Smooth muscle cell (in vitro differentiated cells): Measurements from ENCODE around the gene AOPEP. TPM values are rescaled to one million over a fixed set of nuclear protein-coding genes. Genes with fewer than 3 reads are reported as not detected.

Experiments used
- DNase-seq: peaks from one replicate; lab custom pipeline; 2025; ENCODE audit not compliant: unreplicated experiment; lab: John Stamatoyannopoulos, UW
- H2AFZ ChIP-seq: fragments of 200-600 bp; sonication (generic); 2 replicates; pipeline ENCODE4 v1.6.0; 2016; ENCODE audit warnings: antibody characterized with exemption, low read depth, mild to moderate bottlenecking
- H3F3A ChIP-seq: fragments of 200-600 bp; sonication (generic); 2 replicates; pipeline ENCODE4 v1.6.0; 2017; ENCODE audit warnings: antibody characterized with exemption, low read depth
- H3K27ac ChIP-seq: fragments of 200-600 bp; sonication (generic); 2 replicates; pipeline ENCODE4 v1.5.1; 2016; ENCODE audit warnings: low read depth, mild to moderate bottlenecking
- H3K27me3 ChIP-seq: fragments of 200-600 bp; sonication (generic); 2 replicates; pipeline ENCODE4 v1.6.1; 2016; ENCODE audit warnings: low read depth, mild to moderate bottlenecking
- H3K36me3 ChIP-seq: fragments of 200-600 bp; sonication (generic); 2 replicates; pipeline ENCODE4 v1.5.1; 2016; ENCODE audit warnings: low read depth
- H3K4me1 ChIP-seq: fragments of 200-600 bp; sonication (generic); 2 replicates; pipeline ENCODE4 v1.5.1; 2016; ENCODE audit warnings: low read depth
- H3K4me2 ChIP-seq: fragments of 200-600 bp; sonication (generic); 2 replicates; pipeline ENCODE4 v1.6.0; 2016; ENCODE audit warnings: mild to moderate bottlenecking
- H3K4me3 ChIP-seq: fragments of 200-600 bp; sonication (generic); 2 replicates; pipeline ENCODE4 v1.5.1; 2016; ENCODE audit warnings: mild to moderate bottlenecking
- H3K79me2 ChIP-seq: fragments of 200-600 bp; sonication (generic); 2 replicates; pipeline ENCODE4 v1.6.0; 2016; ENCODE audit warnings: low read depth, mild to moderate bottlenecking
- H3K9ac ChIP-seq: fragments of 200-600 bp; sonication (generic); 2 replicates; pipeline ENCODE4 v1.6.0; 2016; ENCODE audit warnings: low read depth
- H3K9me3 ChIP-seq: fragments of 200-600 bp; sonication (generic); replicated peaks from 2 replicates; pipeline ENCODE4 v1.5.1; 2016; ENCODE audit warnings: low read depth
- H4K20me1 ChIP-seq: fragments of 200-600 bp; sonication (generic); 2 replicates; pipeline ENCODE4 v1.6.0; 2016; ENCODE audit warnings: low read depth
- WGBS: methylation state at CpG from one replicate; pipeline ENCODE4 v1.1.7; 2016; ENCODE audit warnings: low lambda C conversion rate; 5-methylcytosine and 5-hydroxymethylcytosine counted together
- polyA plus RNA-seq: library from polyadenylated mRNA; unstranded; fragments of >200 nt; fragmentation: Nextera tagmentation; extraction: Ambion mirVana; gene quantifications from 2 replicates; pipeline ENCODE4 v1.2.1, GENCODE V29; 2016
- total RNA-seq: library from RNA; depleted of rRNA; stranded (reverse); fragments of >200 nt; gene quantifications from 2 replicates; pipeline ENCODE4 v1.2.3, GENCODE V29; 2014
- TF ChIP-seq, protein P1 (sequence below): fragments of 200-600 bp; sonication (generic); IDR thresholded peaks from 2 replicates; pipeline ENCODE4 v1.5.1; 2017; ENCODE audit warnings: borderline replicate concordance, mild to moderate bottlenecking, antibody characterized with exemption; ENCODE audit not compliant: insufficient read depth, poor library complexity, severe bottlenecking

AOPEP gene
- total and polyA plus RNA-seq, 2 experiments from 2014 or later, result 52.7 to 94.9 TPM

GRCh38 chr9:94945197-94946144 lies 219.0 kb downstream of the AOPEP start:
- peaks cover 20% of the 10 kb centered on the region for H3K4me1 ChIP-seq
- H3K79me2 ChIP-seq, result peaks cover 4% of the 10 kb centered on the region
- H2AFZ ChIP-seq, result no peak overlapping the region

DNA sequence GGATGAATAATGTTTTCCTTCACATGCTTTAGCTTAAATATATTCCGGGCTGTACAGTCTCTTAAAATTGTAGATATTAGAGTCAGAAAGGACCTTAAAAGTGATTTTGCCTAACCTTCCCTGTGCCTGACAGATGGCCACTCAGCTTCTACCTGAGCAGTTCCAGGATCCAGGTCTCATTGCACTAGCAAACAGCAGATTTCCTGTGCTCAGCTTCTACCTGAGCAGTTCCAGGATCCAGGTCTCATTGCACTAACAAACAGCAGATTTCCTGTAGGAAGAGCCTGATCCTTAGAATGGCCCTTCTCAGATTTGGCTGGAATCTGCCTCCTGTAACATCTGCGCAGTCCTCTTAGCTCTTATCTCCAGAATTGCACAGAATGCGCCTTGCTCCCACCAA lies 219.8 kb downstream of the AOPEP start:
- WGBS, result 72% methylated on average over 3 of the region's 3 CpGs
- TF ChIP-seq, protein P1, sequence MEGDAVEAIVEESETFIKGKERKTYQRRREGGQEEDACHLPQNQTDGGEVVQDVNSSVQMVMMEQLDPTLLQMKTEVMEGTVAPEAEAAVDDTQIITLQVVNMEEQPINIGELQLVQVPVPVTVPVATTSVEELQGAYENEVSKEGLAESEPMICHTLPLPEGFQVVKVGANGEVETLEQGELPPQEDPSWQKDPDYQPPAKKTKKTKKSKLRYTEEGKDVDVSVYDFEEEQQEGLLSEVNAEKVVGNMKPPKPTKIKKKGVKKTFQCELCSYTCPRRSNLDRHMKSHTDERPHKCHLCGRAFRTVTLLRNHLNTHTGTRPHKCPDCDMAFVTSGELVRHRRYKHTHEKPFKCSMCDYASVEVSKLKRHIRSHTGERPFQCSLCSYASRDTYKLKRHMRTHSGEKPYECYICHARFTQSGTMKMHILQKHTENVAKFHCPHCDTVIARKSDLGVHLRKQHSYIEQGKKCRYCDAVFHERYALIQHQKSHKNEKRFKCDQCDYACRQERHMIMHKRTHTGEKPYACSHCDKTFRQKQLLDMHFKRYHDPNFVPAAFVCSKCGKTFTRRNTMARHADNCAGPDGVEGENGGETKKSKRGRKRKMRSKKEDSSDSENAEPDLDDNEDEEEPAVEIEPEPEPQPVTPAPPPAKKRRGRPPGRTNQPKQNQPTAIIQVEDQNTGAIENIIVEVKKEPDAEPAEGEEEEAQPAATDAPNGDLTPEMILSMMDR, result no peak
- Histone ChIP-seq H3K4me2 (peak overlapping the region; percentile 50), H3K4me1 (peaks cover 25% of the 10 kb centered on the region), H3K27ac (peak overlapping the region; percentile 88), H3K79me2 (peaks cover 4% of the 10 kb centered on the region), H3K9ac (peak overlapping the region; percentile 44), H3K27me3 (no peaks in the 10 kb centered on the region), H4K20me1 (no peaks in the 10 kb centered on the region), H3K4me3 (no peak overlapping the region), H3K9me3 (no peaks in the 10 kb centered on the region), H2AFZ (no peak overlapping the region), H3K36me3 (no peaks in the 10 kb centered on the region), H3F3A (peaks cover 23% of the 10 kb centered on the region)
- no peak for DNase-seq

More at GRCh38 chr9:94945197-94946144, 219.0 kb downstream of the AOPEP start:
- Histone ChIP-seq H4K20me1 (no peaks in the 10 kb centered on the region), H3K4me3 (no peak overlapping the region), H3K4me2 (peak overlapping the region; percentile 50), H3K27ac (peak overlapping the region; percentile 88), H3K27me3 (no peaks in the 10 kb centered on the region), H3F3A (peaks cover 23% of the 10 kb centered on the region), H3K9ac (peak overlapping the region; percentile 44), H3K36me3 (no peaks in the 10 kb centered on the region), H3K9me3 (no peaks in the 10 kb centered on the region)
- no peak for DNase-seq
- 38% methylated on average over 14 of the region's 14 CpGs for WGBS
- TF ChIP-seq, protein P1, result no peak

DNA sequence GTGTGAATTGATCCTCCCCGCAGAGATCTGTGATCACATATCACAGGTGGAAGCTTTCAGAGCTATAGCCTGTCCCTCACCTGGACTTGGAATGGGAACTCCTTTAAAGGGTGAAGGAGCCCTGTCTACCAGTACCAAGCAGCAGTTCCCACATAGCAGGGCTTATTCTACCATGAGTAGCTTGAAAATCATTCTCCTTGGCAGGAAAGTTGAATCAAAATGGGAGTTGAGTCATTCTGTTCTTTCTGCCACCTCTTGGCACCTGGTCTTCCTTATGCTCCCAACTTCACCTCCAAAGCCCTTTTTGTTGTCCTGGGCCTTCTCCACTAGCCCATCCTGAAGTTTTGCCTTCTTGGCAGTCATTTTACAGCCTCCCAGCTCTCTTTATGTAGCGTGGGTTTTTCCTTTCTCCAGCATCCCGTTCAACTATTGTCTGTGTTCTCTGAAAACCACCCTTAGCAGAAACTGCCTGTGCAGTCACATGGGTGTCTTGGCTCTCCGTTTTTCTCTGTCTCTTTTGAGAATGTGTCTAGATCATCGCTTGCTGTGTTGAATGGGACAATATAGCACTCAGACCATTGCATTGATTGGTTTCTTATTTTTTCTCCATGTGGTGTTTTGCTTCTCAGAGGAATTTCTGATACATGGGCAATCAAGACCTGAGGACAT lies 222.2 kb downstream of the AOPEP start:
- Histone ChIP-seq H3K36me3 (no peaks in the 10 kb centered on the region), H3K9me3 (no peaks in the 10 kb centered on the region), H2AFZ (no peak overlapping the region), H3K9ac (no peak overlapping the region), H3K27ac (no peak overlapping the region), H3K79me2 (no peaks in the 10 kb centered on the region), H3K4me2 (no peak overlapping the region), H3F3A (peaks cover 35% of the 10 kb centered on the region), H3K27me3 (no peaks in the 10 kb centered on the region), H3K4me3 (no peak overlapping the region), H3K4me1 (peaks cover 33% of the 10 kb centered on the region), H4K20me1 (no peaks in the 10 kb centered on the region)
- no peak for DNase-seq
- TF ChIP-seq, protein P1, result no peak
- 84% methylated on average over 5 of the region's 5 CpGs for WGBS
